Measurements from ENCODE around the gene EFCAB11. TPM values are rescaled to one million over a fixed set of nuclear protein-coding genes. Genes with fewer than 3 reads are reported as not detected.

EFCAB11 gene
- total and polyA plus RNA-seq, 2 of the 4 experiments (the other 2 are of a cell fraction): 2.2 to 5.3 TPM

- Histone ChIP-seq H4K91ac (ENCODE audit: insufficient read depth, low read depth, low read length) (no peak overlapping the region; the same call in 1 of the 2 replicates), H2AK9ac (replicated peaks; ENCODE audit: low read depth, low read length, poor library complexity) (no peak overlapping the region), H2BK5ac (ENCODE audit: low read depth, low read length, poor library complexity, severe bottlenecking) (no peak overlapping the region), H2BK15ac (ENCODE audit: low read depth, low read length) (no peak overlapping the region), H3K18ac (ENCODE audit: low read depth, low read length) (peak overlapping the region; percentile 59; the same call in 1 of the 2 replicates), H4K5ac (ENCODE audit: low read depth, low read length) (no peak overlapping the region), H3K4me3 (ENCODE audit: insufficient read depth, low read depth, low read length) (no peak overlapping the region), H3K27ac (ENCODE audit: insufficient read depth, low read length) (no peak overlapping the region), H2AK5ac (ENCODE audit: low read depth, low read length) (no peak overlapping the region), H3K4me2 (ENCODE audit: low read depth, low read length) (no peak overlapping the region), H2BK120ac (ENCODE audit: low read depth, low read length) (no peak overlapping the region), H3K9me1 (ENCODE audit: insufficient read depth, low read length) (no peaks in the 10 kb centered on the region), H3K9me3 (ENCODE audit: control insufficient read depth, insufficient read depth, low read length) (peaks cover 4% of the 10 kb centered on the region), H3K23ac (ENCODE audit: low read depth, low read length) (no peak overlapping the region), H4K20me1 (ENCODE audit: insufficient read depth, low read length) (no peaks in the 10 kb centered on the region), H3K79me1 (ENCODE audit: low read depth in 1 of 2, low read length in 2 of 2) (no peaks in the 10 kb centered on the region), H3K14ac (replicated peaks; ENCODE audit: low read depth, low read length) (no peak overlapping the region), H2BK20ac (ENCODE audit: low read depth, low read length) (no peak overlapping the region), H4K8ac (ENCODE audit: low read depth in 2 of 2, low read length in 2 of 2) (no peak overlapping the region), H3K4ac (ENCODE audit: low read depth, low read length) (no peak overlapping the region), H2AFZ (replicated peaks; ENCODE audit: low read length, poor library complexity) (no peak overlapping the region), H3K36me3 (ENCODE audit: control insufficient read depth, insufficient read depth, low read length) (no peaks in the 10 kb centered on the region), H3K4me1 (ENCODE audit: control insufficient read depth, insufficient read depth, low read length) (peaks cover 3% of the 10 kb centered on the region), H3K27me3 (ENCODE audit: control insufficient read depth, insufficient read depth, low read length) (no peaks in the 10 kb centered on the region), H3K9ac (ENCODE audit: low read depth, low read length) (no peak overlapping the region), H3K56ac (ENCODE audit: extremely low read depth, insufficient read depth, low read length) (no peak overlapping the region)
- dilution Hi-C loops (cut with HindIII; ENCODE audit: low sequenced_read_pairs, unreplicated experiment) (no loop called here), intact Hi-C loops (cut with micrococcal nuclease) (no loop called here), in situ Hi-C loops (cut with MboI; ENCODE audit: low sequenced_read_pairs) (no loop called here)
- TF ChIP-seq CHD1 (IDR thresholded peaks at IDR 0.05; ENCODE audit: low read depth, low read length) (no peak), MXI1 (IDR thresholded peaks at IDR 0.05; ENCODE audit: borderline replicate concordance, low read depth, low read length) (no peak), ELK1 (IDR thresholded peaks at IDR 0.05; ENCODE audit: borderline replicate concordance, low read depth, low read length) (no peak), RAD21 (IDR thresholded peaks at IDR 0.05; ENCODE audit: low read length) (no peak), CTCF (conservative IDR thresholded peaks at IDR 0.05; ENCODE audit: low read depth, low read length) (no peak), CEBPB (IDR thresholded peaks at IDR 0.05; ENCODE audit: low read depth, low read length) (no peak), FOS (IDR thresholded peaks at IDR 0.05; ENCODE audit: low read depth, low read length) (no peak), POLR2A (IDR thresholded peaks at IDR 0.05; ENCODE audit: low read depth, low read length) (no peak), NFE2L2 (IDR thresholded peaks at IDR 0.05; ENCODE audit: low read depth, low read length) (no peak), USF2 (IDR thresholded peaks at IDR 0.05; ENCODE audit: low read depth, low read length) (no peak), RCOR1 (IDR thresholded peaks at IDR 0.05; ENCODE audit: insufficient replicate concordance, low read length) (no peak), MAFK (IDR thresholded peaks at IDR 0.05; ENCODE audit: low read depth, low read length) (no peak), SMC3 (IDR thresholded peaks at IDR 0.05; ENCODE audit: low read depth, low read length) (no peak), RFX5 (IDR thresholded peaks at IDR 0.05; ENCODE audit: low read depth, low read length) (no peak), BHLHE40 (IDR thresholded peaks at IDR 0.05; ENCODE audit: low read depth, low read length) (no peak), MAZ (IDR thresholded peaks at IDR 0.05; ENCODE audit: borderline replicate concordance, low read depth, low read length) (no peak)
- DNase-seq (peak; percentile 22), ATAC-seq (ENCODE audit: low read depth) (no peak)
- ChIA-PET CTCF (interaction anchor here (0.6 to 0.7 kb wide), 2 partner anchors 15 to 28 kb away, joined by 4 read pairs; no protein-coding TSS in a partner anchor), POLR2A (ENCODE audit: unreplicated experiment) (interaction anchor here (0.7 kb wide), 1 partner anchor 277 kb away, joined by 4 read pairs; no protein-coding TSS in a partner anchor)
- WGBS, 2 experiments (ENCODE audit: extremely low coverage in 2 of 2, insufficient read length in 1 of 2): 100% methylated on average over 1 of the region's 3 CpGs; no CpG with 5 or more reads in 1 of the 2 experiments
- BruUV-seq (replicated peaks): no TSS peak
Measured at GRCh38 chr14:89826596-89826995, 127.9 kb downstream of the EFCAB11 start.
